Dorsolateral prefrontal cortex (tissue), 118 donors: ENCODE data around the gene HMMR. TPM values are rescaled to one million over a fixed set of nuclear protein-coding genes. Genes with fewer than 3 reads are reported as not detected.

Experiments
- total RNA-seq, 120 experiments: library from RNA; stranded (reverse); gene quantifications; one replicate each; pipeline versions ENCODE4 v1.2.3 to v1.2.4, GENCODE V29; 2022

The HMMR gene
- total RNA-seq, 120 experiments from 2014 or later: 0.15 to 2.6 (median 0.63) TPM; not detected in 10

Other genes starting within 250 kb of the HMMR start
- gene CCNG1, start 23.0 kb upstream of the HMMR start, total RNA-seq: 10 to 100 TPM; 30.0 to 88.2 (median 49.4) TPM
- gene NUDCD2, start 530 bp upstream of the HMMR start, total RNA-seq: 10 to 100 TPM; 24.1 to 54.3 (median 33.8) TPM
- 10 to 100 TPM; 35.8 to 90.1 (median 67.1) TPM for gene MAT2B, start 45.0 kb downstream of the HMMR start, total RNA-seq